ENCODE data around the gene PSRC1. TPM values are rescaled to one million over a fixed set of nuclear protein-coding genes. Genes with fewer than 3 reads are reported as not detected.

Gene PSRC1
- total RNA-seq, 2 donors from 2014 or later = 1.8 TPM; not detected in 1

DNA sequence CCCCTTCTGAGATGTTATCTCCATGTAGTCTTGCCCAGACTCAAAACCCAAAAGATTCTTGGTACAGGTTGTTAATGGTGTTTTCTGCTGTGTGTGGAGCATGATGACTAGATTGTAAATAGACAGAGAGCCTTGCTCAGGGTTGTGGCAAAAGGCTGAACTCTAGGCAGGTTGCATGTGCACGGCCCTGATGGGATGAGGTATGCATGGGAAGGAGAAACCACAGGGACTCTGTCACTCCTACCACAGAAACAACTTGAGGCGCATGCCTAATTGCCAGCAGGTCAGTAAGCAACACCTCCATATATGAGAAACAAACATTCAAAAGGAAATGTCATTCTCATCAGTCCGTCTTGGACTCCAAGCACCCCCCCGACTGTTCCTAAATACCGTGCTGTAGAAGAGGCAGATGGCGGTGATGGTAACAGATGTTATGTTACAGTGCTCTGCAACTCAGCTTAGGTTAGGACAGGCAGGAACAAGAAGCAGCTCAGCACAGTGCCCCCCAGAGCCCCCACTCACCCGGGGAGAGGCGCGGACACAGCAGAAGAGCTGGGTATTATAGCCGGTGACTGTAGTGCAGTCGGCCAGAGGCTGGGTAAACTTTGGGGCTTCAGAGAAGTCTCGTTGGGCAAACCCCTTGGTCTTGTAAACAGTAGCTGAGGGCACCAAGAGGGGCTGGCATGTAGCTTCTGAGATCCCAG lies 12.9 kb upstream of the PSRC1 start:
- DNase-seq (no peak), ATAC-seq (no peak)
- Histone ChIP-seq H3K4me1 (peaks cover 15% of the 10 kb centered on the region), H3K4me3 (no peak overlapping the region), H3K36me3 (replicated peaks in 1 of 2; ENCODE audit: insufficient read depth in 1 of 2, low read depth in 2 of 2) (no peaks in the 10 kb centered on the region), H3K9me3 (no peaks in the 10 kb centered on the region), H3K27me3 (no peaks in the 10 kb centered on the region), H3K27ac (no peak overlapping the region)
- TF ChIP-seq, protein P1, sequence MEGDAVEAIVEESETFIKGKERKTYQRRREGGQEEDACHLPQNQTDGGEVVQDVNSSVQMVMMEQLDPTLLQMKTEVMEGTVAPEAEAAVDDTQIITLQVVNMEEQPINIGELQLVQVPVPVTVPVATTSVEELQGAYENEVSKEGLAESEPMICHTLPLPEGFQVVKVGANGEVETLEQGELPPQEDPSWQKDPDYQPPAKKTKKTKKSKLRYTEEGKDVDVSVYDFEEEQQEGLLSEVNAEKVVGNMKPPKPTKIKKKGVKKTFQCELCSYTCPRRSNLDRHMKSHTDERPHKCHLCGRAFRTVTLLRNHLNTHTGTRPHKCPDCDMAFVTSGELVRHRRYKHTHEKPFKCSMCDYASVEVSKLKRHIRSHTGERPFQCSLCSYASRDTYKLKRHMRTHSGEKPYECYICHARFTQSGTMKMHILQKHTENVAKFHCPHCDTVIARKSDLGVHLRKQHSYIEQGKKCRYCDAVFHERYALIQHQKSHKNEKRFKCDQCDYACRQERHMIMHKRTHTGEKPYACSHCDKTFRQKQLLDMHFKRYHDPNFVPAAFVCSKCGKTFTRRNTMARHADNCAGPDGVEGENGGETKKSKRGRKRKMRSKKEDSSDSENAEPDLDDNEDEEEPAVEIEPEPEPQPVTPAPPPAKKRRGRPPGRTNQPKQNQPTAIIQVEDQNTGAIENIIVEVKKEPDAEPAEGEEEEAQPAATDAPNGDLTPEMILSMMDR (IDR thresholded peaks at IDR 0.05) = no peak
- no peak for TF ChIP-seq POLR2A (IDR thresholded peaks at IDR 0.05)
- WGBS, 2 donors = 73 to 74% methylated on average over 12 of the region's 12 CpGs
- intact Hi-C loops (cut with DNase I) = no loop called here

DNA sequence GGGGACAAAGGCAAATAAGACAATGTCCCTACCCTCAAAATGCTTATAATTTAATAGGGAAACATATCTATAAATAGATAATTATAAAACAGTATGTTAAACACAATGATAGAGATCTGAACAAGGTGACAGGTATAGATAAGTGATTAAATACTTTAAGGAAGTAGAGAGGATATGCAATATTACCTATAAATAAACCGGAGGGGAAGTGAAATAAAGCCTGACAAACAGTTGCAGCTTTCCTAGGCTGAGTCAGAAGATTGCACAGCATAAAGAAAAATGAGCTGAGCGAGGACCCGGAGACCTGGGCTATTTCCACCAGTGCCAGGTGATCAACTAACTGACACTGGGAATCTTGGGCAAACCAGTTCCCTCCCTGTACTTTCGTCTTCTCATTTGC lies 11.5 kb upstream of the PSRC1 start:
- H3K4me3 ChIP-seq = no peak overlapping the region
- WGBS, 2 donors = 44 to 58% methylated on average over 4 of the region's 4 CpGs
- no peak overlapping the region for H3K27ac ChIP-seq
- H3K27me3 ChIP-seq = no peaks in the 10 kb centered on the region
- no peaks in the 10 kb centered on the region for H3K9me3 ChIP-seq
- H3K4me1 ChIP-seq = peaks cover 10% of the 10 kb centered on the region
- H3K36me3 ChIP-seq (replicated peaks in 1 of 2; ENCODE audit: insufficient read depth in 1 of 2, low read depth in 2 of 2) = no peaks in the 10 kb centered on the region
- ATAC-seq = no peak
- no peak for DNase-seq
- TF ChIP-seq, protein P1 (IDR thresholded peaks at IDR 0.05) = no peak
- no peak for TF ChIP-seq POLR2A (IDR thresholded peaks at IDR 0.05)
- intact Hi-C loops (cut with DNase I) = no loop called here

DNA sequence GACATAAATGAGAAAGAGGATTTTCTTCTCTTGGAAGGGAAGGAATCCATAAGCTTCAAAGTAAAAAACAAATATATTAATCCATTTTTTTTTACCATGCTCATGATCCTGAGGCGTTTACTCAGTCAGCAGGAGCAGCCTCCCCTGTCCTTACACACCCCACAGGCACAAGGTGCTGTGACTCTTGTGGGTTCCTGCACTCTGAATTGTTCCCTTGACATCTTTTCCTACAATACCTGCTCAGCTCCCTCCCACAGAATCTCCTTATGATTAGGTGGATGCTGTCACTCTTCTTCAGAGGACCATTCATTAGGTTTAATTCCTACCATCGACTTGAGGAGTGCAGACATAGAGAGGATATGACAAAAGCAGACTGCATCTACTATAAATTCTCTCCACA lies 10.1 kb upstream of the PSRC1 start:
- Histone ChIP-seq H3K36me3 (replicated peaks in 1 of 2; ENCODE audit: insufficient read depth in 1 of 2, low read depth in 2 of 2) (no peaks in the 10 kb centered on the region), H3K27me3 (no peaks in the 10 kb centered on the region), H3K9me3 (no peaks in the 10 kb centered on the region), H3K27ac (no peak overlapping the region), H3K4me3 (no peak overlapping the region), H3K4me1 (no peaks in the 10 kb centered on the region)
- intact Hi-C loops (cut with DNase I) = no loop called here
- TF ChIP-seq, protein P1 (IDR thresholded peaks at IDR 0.05) = no peak
- no peak for TF ChIP-seq POLR2A (IDR thresholded peaks at IDR 0.05)
- DNase-seq = no peak
- ATAC-seq = no peak
- WGBS, 2 donors = 57% methylated on average over 2 of the region's 2 CpGs

DNA sequence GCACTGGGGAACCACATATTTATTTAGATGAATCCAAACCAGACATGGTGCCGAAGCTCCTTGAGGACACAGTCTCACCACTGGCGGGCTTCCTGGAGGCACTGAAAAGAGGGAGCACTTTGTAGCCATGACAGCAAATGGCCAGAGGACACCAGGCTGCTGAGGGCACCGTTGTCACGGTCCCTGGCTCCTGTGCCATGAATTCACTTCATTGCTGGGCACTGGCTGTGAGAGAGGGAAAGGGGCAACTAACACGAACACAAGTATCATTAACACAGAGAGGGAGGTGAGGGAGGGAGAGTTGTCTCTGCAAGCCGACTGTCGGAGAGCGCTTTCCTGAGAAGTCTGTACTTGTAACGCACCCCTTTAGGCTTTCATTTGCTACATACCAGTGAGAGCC lies 9.4 kb upstream of the PSRC1 start:
- WGBS, 2 donors = 69 to 74% methylated on average over 9 of the region's 9 CpGs
- intact Hi-C loops (cut with DNase I) = no loop called here
- H3K27ac ChIP-seq = no peak overlapping the region
- TF ChIP-seq, protein P1 (IDR thresholded peaks at IDR 0.05) = no peak
- no peak for TF ChIP-seq POLR2A (IDR thresholded peaks at IDR 0.05)
- H3K27me3 ChIP-seq = no peaks in the 10 kb centered on the region
- no peak overlapping the region for H3K4me3 ChIP-seq
- ATAC-seq = no peak
- no peak for DNase-seq
- H3K36me3 ChIP-seq (replicated peaks in 1 of 2; ENCODE audit: insufficient read depth in 1 of 2, low read depth in 2 of 2) = no peaks in the 10 kb centered on the region
- H3K4me1 ChIP-seq = no peaks in the 10 kb centered on the region
- H3K9me3 ChIP-seq = no peaks in the 10 kb centered on the region

DNA sequence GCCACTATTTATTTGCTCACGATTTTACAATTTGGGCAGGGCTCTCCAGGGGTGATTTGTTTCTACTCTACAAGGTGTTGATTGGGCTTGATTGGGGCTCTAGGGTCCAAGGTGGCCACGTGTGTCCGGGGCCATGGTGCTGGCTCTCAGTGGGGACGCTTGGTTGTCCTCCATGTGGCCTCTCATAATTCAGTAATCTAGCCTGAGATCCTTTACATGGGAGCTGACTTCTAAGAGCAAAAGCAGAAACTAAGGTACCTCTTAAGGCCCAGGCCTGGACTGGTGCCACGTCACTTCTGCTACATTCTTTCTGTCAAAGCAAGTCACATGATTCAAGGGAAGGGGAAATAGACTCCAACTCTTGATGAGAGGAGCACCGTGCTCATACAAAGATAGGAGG lies 8.1 kb upstream of the PSRC1 start:
- peak in 2 of 4 donors; percentile 40 to 61 for DNase-seq
- H3K4me3 ChIP-seq = no peak overlapping the region
- WGBS, 2 donors = 57 to 66% methylated on average over 6 of the region's 6 CpGs
- intact Hi-C loops (cut with DNase I) = no loop called here
- no peak overlapping the region for H3K27ac ChIP-seq
- no peaks in the 10 kb centered on the region for H3K36me3 ChIP-seq (replicated peaks in 1 of 2; ENCODE audit: insufficient read depth in 1 of 2, low read depth in 2 of 2)
- no peaks in the 10 kb centered on the region for H3K27me3 ChIP-seq
- H3K9me3 ChIP-seq = no peaks in the 10 kb centered on the region
- H3K4me1 ChIP-seq = no peaks in the 10 kb centered on the region
- ATAC-seq = no peak
- TF ChIP-seq, protein P1 (IDR thresholded peaks at IDR 0.05) = no peak
- no peak for TF ChIP-seq POLR2A (IDR thresholded peaks at IDR 0.05)
